ENCODE measurements around the gene SORL1.
"Not testable (repeated sequence)": the region's sequence is repeated elsewhere in the genome, so short reads cannot be mapped to it uniquely, and the experiment has no call there.

The SORL1 gene

GRCh38 chr11:121479698-121480238, 27.7 kb downstream of the SORL1 start:
- ATAC-seq (replicated peaks) (no peak), DNase-seq (no peak)
- H3K36me3 Mint-ChIP-seq (ENCODE audit: insufficient read depth), result peaks cover 45% of the 10 kb centered on the region
- peaks cover 62 to 69% of the 10 kb centered on the region in 2 donors for H3K4me1 Mint-ChIP-seq (ENCODE audit: low read depth in 2 of 2)
- H3K27me3 Mint-ChIP-seq, result no peaks in the 10 kb centered on the region
- no peak overlapping the region for H3K27ac Mint-ChIP-seq
- H3K9me3 Mint-ChIP-seq, result no peaks in the 10 kb centered on the region
- no peak overlapping the region for H3K4me3 Mint-ChIP-seq

- peak overlapping the region; percentile 78 to 80 for H3K4me3 Mint-ChIP-seq
- ATAC-seq (replicated peaks) (peak; percentile 75), DNase-seq (peak; percentile 67 to 72 (median 69))
- H3K36me3 Mint-ChIP-seq (ENCODE audit: insufficient read depth), result peaks cover 54% of the 10 kb centered on the region
- not testable (repeated sequence) for H3K27me3 Mint-ChIP-seq, H3K9me3 Mint-ChIP-seq
- peaks cover 58 to 68% of the 10 kb centered on the region in 2 donors for H3K4me1 Mint-ChIP-seq (ENCODE audit: low read depth in 2 of 2)
- H3K27ac Mint-ChIP-seq, result peak overlapping the region; percentile 94 to 96
Measured at GRCh38 chr11:121481484-121482230, 29.5 kb downstream of the SORL1 start.

- Mint-ChIP-seq H3K4me3 (peak overlapping the region; percentile 78 to 80), H3K27me3 (no peaks in the 10 kb centered on the region), H3K27ac (peak overlapping the region; percentile 94 to 96), H3K4me1 (ENCODE audit: low read depth in 2 of 2) (peaks cover 56 to 68% of the 10 kb centered on the region in 2 donors), H3K36me3 (ENCODE audit: insufficient read depth) (peaks cover 55% of the 10 kb centered on the region), H3K9me3 (no peaks in the 10 kb centered on the region)
- DNase-seq (peak; percentile 69 to 74 (median 69)), ATAC-seq (replicated peaks) (peak; percentile 83)
Measured at GRCh38 chr11:121482231-121483129, 30.4 kb downstream of the SORL1 start.

- H3K4me3 Mint-ChIP-seq, result peak overlapping the region; percentile 78 to 80
- no peak for ATAC-seq (replicated peaks)
Measured at GRCh38 chr11:121483805-121484480, 31.8 kb downstream of the SORL1 start.

GRCh38 chr11:121485216-121485615, 33.1 kb downstream of the SORL1 start:
- Mint-ChIP-seq H3K27me3 (no peaks in the 10 kb centered on the region), H3K9me3 (no peaks in the 10 kb centered on the region), H3K27ac (peak overlapping the region; percentile 94 to 96), H3K4me1 (ENCODE audit: low read depth in 2 of 2) (peaks cover 57 to 81% of the 10 kb centered on the region in 2 donors), H3K36me3 (ENCODE audit: insufficient read depth) (peaks cover 64% of the 10 kb centered on the region), H3K4me3 (peak overlapping the region; percentile 43 to 78)
- ATAC-seq (replicated peaks), result peak; percentile 20
- DNase-seq, result peak; percentile 23 to 30 (median 30)

More at GRCh38 chr11:121483805-121484480, 31.8 kb downstream of the SORL1 start:
- H3K9me3 Mint-ChIP-seq, result no peaks in the 10 kb centered on the region
- H3K36me3 Mint-ChIP-seq (ENCODE audit: insufficient read depth), result peaks cover 54% of the 10 kb centered on the region
- no peaks in the 10 kb centered on the region for H3K27me3 Mint-ChIP-seq
- no peak for DNase-seq
- H3K4me1 Mint-ChIP-seq (ENCODE audit: low read depth in 2 of 2), result peaks cover 56 to 70% of the 10 kb centered on the region in 2 donors
- peak overlapping the region; percentile 94 to 96 for H3K27ac Mint-ChIP-seq

- Mint-ChIP-seq H3K36me3 (ENCODE audit: insufficient read depth) (peaks cover 71% of the 10 kb centered on the region), H3K9me3 (no peaks in the 10 kb centered on the region), H3K27ac (peak overlapping the region; percentile 94 to 96), H3K4me1 (ENCODE audit: low read depth in 2 of 2) (peaks cover 60 to 82% of the 10 kb centered on the region in 2 donors), H3K27me3 (no peaks in the 10 kb centered on the region), H3K4me3 (peak overlapping the region in 1 of 2 donors; percentile 43)
- no peak for DNase-seq
- ATAC-seq (replicated peaks), result no peak
Measured at GRCh38 chr11:121486054-121486453, 33.9 kb downstream of the SORL1 start.

GRCh38 chr11:121487191-121487590, 35.1 kb downstream of the SORL1 start:
- Mint-ChIP-seq H3K36me3 (ENCODE audit: insufficient read depth) (peaks cover 79% of the 10 kb centered on the region), H3K4me3 (peak overlapping the region in 1 of 2 donors; percentile 28), H3K27me3 (no peaks in the 10 kb centered on the region), H3K9me3 (no peaks in the 10 kb centered on the region), H3K27ac (peak overlapping the region; percentile 82 to 96), H3K4me1 (ENCODE audit: low read depth in 2 of 2) (peaks cover 60 to 78% of the 10 kb centered on the region in 2 donors)
- no peak for ATAC-seq (replicated peaks)
- DNase-seq, result no peak

GRCh38 chr11:121488170-121488569, 36.1 kb downstream of the SORL1 start:
- peaks cover 75% of the 10 kb centered on the region for H3K36me3 Mint-ChIP-seq (ENCODE audit: insufficient read depth)
- peaks cover 52 to 68% of the 10 kb centered on the region in 2 donors for H3K4me1 Mint-ChIP-seq (ENCODE audit: low read depth in 2 of 2)
- ATAC-seq (replicated peaks) (no peak), DNase-seq (no peak)
- H3K9me3 Mint-ChIP-seq, result no peaks in the 10 kb centered on the region
- H3K4me3 Mint-ChIP-seq, result no peak overlapping the region
- H3K27ac Mint-ChIP-seq, result peak overlapping the region; percentile 82 to 96
- H3K27me3 Mint-ChIP-seq, result no peaks in the 10 kb centered on the region

- Mint-ChIP-seq H3K9me3 (no peaks in the 10 kb centered on the region), H3K4me1 (ENCODE audit: low read depth in 2 of 2) (peaks cover 52 to 67% of the 10 kb centered on the region in 2 donors), H3K36me3 (ENCODE audit: insufficient read depth) (peaks cover 75% of the 10 kb centered on the region), H3K27ac (peak overlapping the region; percentile 82 to 96), H3K27me3 (no peaks in the 10 kb centered on the region), H3K4me3 (no peak overlapping the region)
- ATAC-seq (replicated peaks), result no peak
- no peak for DNase-seq
Measured at GRCh38 chr11:121488641-121489040, 36.5 kb downstream of the SORL1 start.

- ATAC-seq (replicated peaks) (no peak), DNase-seq (no peak)
- peaks cover 66% of the 10 kb centered on the region for H3K36me3 Mint-ChIP-seq (ENCODE audit: insufficient read depth)
- H3K27ac Mint-ChIP-seq, result no peak overlapping the region
- no peak overlapping the region for H3K4me3 Mint-ChIP-seq
- no peaks in the 10 kb centered on the region for H3K9me3 Mint-ChIP-seq
- no peaks in the 10 kb centered on the region for H3K27me3 Mint-ChIP-seq
- peaks cover 51 to 66% of the 10 kb centered on the region in 2 donors for H3K4me1 Mint-ChIP-seq (ENCODE audit: low read depth in 2 of 2)
Measured at GRCh38 chr11:121489823-121490222, 37.7 kb downstream of the SORL1 start.

- Mint-ChIP-seq H3K9me3 (no peaks in the 10 kb centered on the region), H3K36me3 (ENCODE audit: insufficient read depth) (peaks cover 70% of the 10 kb centered on the region), H3K27ac (peak overlapping the region; percentile 77 to 90), H3K27me3 (no peaks in the 10 kb centered on the region), H3K4me3 (peak overlapping the region; percentile 6 to 54), H3K4me1 (ENCODE audit: low read depth in 2 of 2) (peaks cover 40 to 55% of the 10 kb centered on the region in 2 donors)
- DNase-seq (no peak), ATAC-seq (replicated peaks) (peak; percentile 63)
Measured at GRCh38 chr11:121494355-121495099, 42.4 kb downstream of the SORL1 start.

- ATAC-seq (replicated peaks), result no peak
- H3K27ac Mint-ChIP-seq, result peak overlapping the region; percentile 68 to 90
Measured at GRCh38 chr11:121497176-121497998, 45.3 kb downstream of the SORL1 start.

More at GRCh38 chr11:121497176-121497998, 45.3 kb downstream of the SORL1 start:
- Mint-ChIP-seq H3K27me3 (no peaks in the 10 kb centered on the region), H3K9me3 (no peaks in the 10 kb centered on the region), H3K4me1 (ENCODE audit: low read depth in 2 of 2) (peaks cover 34 to 48% of the 10 kb centered on the region in 2 donors), H3K36me3 (ENCODE audit: insufficient read depth) (peaks cover 65% of the 10 kb centered on the region), H3K4me3 (no peak overlapping the region)
- no peak for DNase-seq
